Neuronal stem cell (in vitro differentiated cells): Measurements from ENCODE around the gene MTCH1.
A peak's percentile ranks its signal among the peaks of the same experiment; 100 is the strongest.

Experiments
- DNase-seq: peaks from one replicate; pipeline ENCODE4 v3.0.0-alpha.2; 2013; ENCODE audit warnings: low spot score
- H2AFZ ChIP-seq: one replicate; pipeline ENCODE4 v1.6.1; 2013; ENCODE audit warnings: mild to moderate bottlenecking, low read length, inconsistent platforms
- H2AK5ac ChIP-seq: 2 replicates; pipeline ENCODE4 v1.6.1; 2013; ENCODE audit warnings: low read depth, mild to moderate bottlenecking, inconsistent platforms, low read length, moderate library complexity, mixed read lengths
- H2BK120ac ChIP-seq: 2 replicates; pipeline ENCODE4 v1.6.1; 2013; ENCODE audit warnings: low read depth, mild to moderate bottlenecking, inconsistent platforms, low read length, moderate library complexity, mixed read lengths
- H2BK12ac ChIP-seq: one replicate; pipeline ENCODE4 v1.6.1; 2013; ENCODE audit warnings: low read length, inconsistent platforms
- H2BK15ac ChIP-seq: 2 replicates; pipeline ENCODE4 v1.6.1; 2013; ENCODE audit warnings: mild to moderate bottlenecking, low read length, inconsistent platforms, mixed read lengths
- H2BK5ac ChIP-seq: one replicate; pipeline ENCODE4 v1.6.1; 2013; ENCODE audit warnings: inconsistent platforms, mild to moderate bottlenecking, low read length, moderate library complexity
- H3K14ac ChIP-seq: one replicate; pipeline ENCODE4 v1.6.1; 2013; ENCODE audit warnings: low read length, inconsistent platforms
- H3K18ac ChIP-seq: 2 replicates; pipeline ENCODE4 v1.6.1; 2013; ENCODE audit warnings: low read length, inconsistent platforms
- H3K23ac ChIP-seq: 2 replicates; pipeline ENCODE4 v1.6.1; 2013; ENCODE audit warnings: low read depth, mild to moderate bottlenecking, mixed read lengths, low read length, inconsistent platforms; ENCODE audit not compliant: poor library complexity
- H3K27ac ChIP-seq: replicated peaks from 3 replicates; pipeline ENCODE4 v1.5.1; 2013; ENCODE audit warnings: low read length, inconsistent platforms
- H3K27me3 ChIP-seq, 3 experiments: 2 replicates each; pipeline ENCODE4 v1.6.1; 2013; ENCODE audit warnings: low read length in 3 of 3, mild to moderate bottlenecking in 2 of 3, inconsistent platforms in 1 of 3, low read depth in 1 of 3, mixed read lengths in 1 of 3, moderate library complexity in 1 of 3; ENCODE audit not compliant: control insufficient read depth in 3 of 3, insufficient read depth in 3 of 3
- H3K36me3 ChIP-seq, 2 donors: replicated peaks in 1 of 2; 2 replicates each; pipeline ENCODE4 v1.6.1; 2013; ENCODE audit warnings: low read length in 2 of 2; ENCODE audit not compliant: control insufficient read depth in 2 of 2, insufficient read depth in 2 of 2
- H3K4ac ChIP-seq: 2 replicates; pipeline ENCODE4 v1.6.1; 2013; ENCODE audit warnings: inconsistent platforms, mild to moderate bottlenecking, low read length, moderate library complexity
- H3K4me1 ChIP-seq, 2 donors: 1 replicate in 1 of 2; 2 replicates in 1 of 2; pipeline ENCODE4 v1.6.1; 2013; ENCODE audit warnings: low read length in 2 of 2, low read depth in 1 of 2; ENCODE audit not compliant: control insufficient read depth in 2 of 2, insufficient read depth in 1 of 2
- H3K4me2 ChIP-seq: one replicate; pipeline ENCODE4 v1.6.1; 2013; ENCODE audit warnings: mild to moderate bottlenecking, low read length, inconsistent platforms; ENCODE audit not compliant: insufficient read depth, poor library complexity, severe bottlenecking
- H3K4me3 ChIP-seq, 2 donors: 2 replicates each; pipeline ENCODE4 v1.5.1; 2013; ENCODE audit warnings: low read length in 2 of 2, mild to moderate bottlenecking in 2 of 2, inconsistent platforms in 1 of 2, moderate library complexity in 1 of 2
- H3K79me1 ChIP-seq: one replicate; pipeline ENCODE4 v1.6.1; 2013; ENCODE audit warnings: low read depth, mild to moderate bottlenecking, inconsistent platforms, low read length, moderate library complexity
- H3K9ac ChIP-seq: one replicate; pipeline ENCODE4 v1.6.1; 2013; ENCODE audit warnings: mild to moderate bottlenecking, low read depth, low read length, inconsistent platforms; ENCODE audit not compliant: poor library complexity
- H3K9me3 ChIP-seq, 2 donors: replicated peaks in 1 of 2; 2 replicates each; pipeline versions ENCODE3 to v1.6.1; 2013; ENCODE audit warnings: low read length in 2 of 2, mild to moderate bottlenecking in 2 of 2, inconsistent platforms in 1 of 2, low read depth in 1 of 2, mixed read lengths in 1 of 2, moderate library complexity in 1 of 2; ENCODE audit not compliant: control insufficient read depth in 2 of 2, insufficient read depth in 1 of 2
- H4K8ac ChIP-seq: one replicate; pipeline ENCODE4 v1.6.1; 2013; ENCODE audit warnings: low read depth, mild to moderate bottlenecking, inconsistent platforms, low read length, moderate library complexity
- H4K91ac ChIP-seq: one replicate; pipeline ENCODE4 v1.6.1; 2013; ENCODE audit warnings: low read length, low read depth, mild to moderate bottlenecking, inconsistent platforms; ENCODE audit not compliant: poor library complexity
- WGBS, 2 donors: extraction: QIAGEN DNeasy Blood & Tissue Kit; methylation state at CpG; one replicate each; pipeline ENCODE4 v1.1.7; 2013; ENCODE audit warnings: missing lambda C conversion rate in 2 of 2, mixed read lengths in 1 of 2; ENCODE audit not compliant: insufficient read length in 2 of 2, insufficient replicate concordance in 1 of 2; ENCODE audit errors: extremely low coverage in 2 of 2; 5-methylcytosine and 5-hydroxymethylcytosine counted together

The MTCH1 gene

DNA sequence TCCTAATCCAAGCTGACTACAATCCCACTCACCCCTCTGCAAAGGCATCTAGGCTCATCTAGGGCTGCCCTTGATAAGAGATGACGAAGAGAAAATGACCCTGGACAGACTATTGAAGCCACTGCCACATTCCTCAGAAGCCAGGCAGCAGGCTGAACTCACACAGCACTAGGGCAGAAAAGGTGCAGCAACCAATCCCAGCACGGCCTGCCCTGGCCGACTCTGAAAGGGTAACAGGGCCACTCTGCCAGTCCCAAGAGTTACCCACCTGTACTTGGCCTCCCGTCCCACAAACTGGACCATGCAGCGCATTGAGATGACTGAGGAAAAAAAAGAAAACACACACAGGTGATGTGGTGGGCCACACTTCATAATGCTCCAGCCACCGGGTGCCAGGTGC is 9.1 kb downstream of the MTCH1 start:
- Histone ChIP-seq H3K4me1 (peaks cover 3 to 10% of the 10 kb centered on the region in 2 donors), H4K8ac (no peak overlapping the region), H3K14ac (no peak overlapping the region), H2BK15ac (no peak overlapping the region), H3K27me3 (no peaks in the 10 kb centered on the region), H3K4me2 (no peak overlapping the region), H3K27ac (no peak overlapping the region), H2AK5ac (no peak overlapping the region), H3K36me3 (peaks cover 49 to 96% of the 10 kb centered on the region in 2 donors), H4K91ac (no peak overlapping the region), H2BK5ac (no peak overlapping the region), H3K4me3 (no peak overlapping the region), H2BK120ac (no peak overlapping the region), H2AFZ (no peak overlapping the region), H3K4ac (no peak overlapping the region), H2BK12ac (no peak overlapping the region), H3K79me1 (peaks cover 11% of the 10 kb centered on the region), H3K9ac (no peak overlapping the region), H3K9me3 (no peaks in the 10 kb centered on the region), H3K18ac (no peak overlapping the region), H3K23ac (no peak overlapping the region)
- WGBS, 2 donors: no CpG with 5 or more reads among the region's 6 CpGs
- DNase-seq: no peak

DNA sequence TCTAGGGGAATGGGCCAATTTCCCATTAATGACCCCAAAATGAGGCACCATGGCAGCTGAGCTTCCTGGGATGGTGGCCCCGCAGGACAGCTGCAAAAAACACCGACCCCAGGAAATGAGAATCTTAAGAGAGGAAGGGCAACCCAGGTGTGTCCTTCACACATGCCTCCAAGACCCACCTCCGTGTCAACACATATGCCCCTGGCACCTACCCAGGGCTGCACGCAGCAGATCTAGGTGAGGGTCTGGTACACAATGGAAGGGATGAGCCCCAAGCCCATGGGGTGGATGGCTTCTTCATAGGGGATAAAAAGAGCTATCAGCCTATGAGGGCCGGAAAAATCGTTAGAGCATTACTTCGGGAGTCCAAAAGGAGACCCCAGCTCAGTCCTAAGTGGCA is 9.5 kb downstream of the MTCH1 start:
- Histone ChIP-seq H2BK5ac (peak overlapping the region; percentile 83), H3K36me3 (peaks cover 52 to 96% of the 10 kb centered on the region in 2 donors), H3K27me3 (no peaks in the 10 kb centered on the region), H2AFZ (no peak overlapping the region), H3K23ac (no peak overlapping the region), H3K9me3 (no peaks in the 10 kb centered on the region), H4K8ac (no peak overlapping the region), H3K4ac (no peak overlapping the region), H3K14ac (no peak overlapping the region), H3K79me1 (peaks cover 10% of the 10 kb centered on the region), H3K4me3 (no peak overlapping the region), H3K9ac (no peak overlapping the region), H4K91ac (no peak overlapping the region), H2AK5ac (no peak overlapping the region), H3K18ac (no peak overlapping the region), H2BK12ac (no peak overlapping the region), H2BK120ac (no peak overlapping the region), H2BK15ac (no peak overlapping the region), H3K4me2 (no peak overlapping the region), H3K27ac (no peak overlapping the region), H3K4me1 (peaks cover 3 to 9% of the 10 kb centered on the region in 2 donors)
- no peak for DNase-seq
- WGBS, 2 donors: no CpG with 5 or more reads among the region's 7 CpGs

DNA sequence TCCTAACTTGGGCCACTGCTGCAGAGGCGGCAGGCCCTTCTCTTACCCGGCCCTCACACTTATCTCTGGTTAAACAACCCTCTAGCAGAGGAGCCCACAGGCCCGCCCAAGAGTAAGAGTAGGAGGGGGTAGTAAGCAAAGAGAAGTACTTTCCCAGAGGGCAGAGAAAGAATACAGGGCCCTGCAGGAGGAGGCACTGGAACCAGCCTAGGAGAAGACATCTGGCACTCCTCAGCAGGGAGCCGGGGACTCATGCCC is 10.1 kb downstream of the MTCH1 start:
- Histone ChIP-seq H3K36me3 (peaks cover 58 to 96% of the 10 kb centered on the region in 2 donors), H3K9ac (no peak overlapping the region), H2AK5ac (no peak overlapping the region), H3K4me1 (peaks cover 0 to 4% of the 10 kb centered on the region in 2 donors), H3K14ac (no peak overlapping the region), H3K27me3 (no peaks in the 10 kb centered on the region), H2BK120ac (no peak overlapping the region), H3K18ac (no peak overlapping the region), H2BK5ac (no peak overlapping the region), H3K4me3 (no peak overlapping the region), H3K23ac (no peak overlapping the region), H2AFZ (no peak overlapping the region), H3K4ac (no peak overlapping the region), H3K9me3 (no peaks in the 10 kb centered on the region), H4K91ac (no peak overlapping the region), H4K8ac (no peak overlapping the region), H3K4me2 (no peak overlapping the region), H2BK15ac (no peak overlapping the region), H2BK12ac (no peak overlapping the region), H3K27ac (no peak overlapping the region), H3K79me1 (peaks cover 6% of the 10 kb centered on the region)
- WGBS, 2 donors: no CpG with 5 or more reads among the region's 4 CpGs
- no peak for DNase-seq

DNA sequence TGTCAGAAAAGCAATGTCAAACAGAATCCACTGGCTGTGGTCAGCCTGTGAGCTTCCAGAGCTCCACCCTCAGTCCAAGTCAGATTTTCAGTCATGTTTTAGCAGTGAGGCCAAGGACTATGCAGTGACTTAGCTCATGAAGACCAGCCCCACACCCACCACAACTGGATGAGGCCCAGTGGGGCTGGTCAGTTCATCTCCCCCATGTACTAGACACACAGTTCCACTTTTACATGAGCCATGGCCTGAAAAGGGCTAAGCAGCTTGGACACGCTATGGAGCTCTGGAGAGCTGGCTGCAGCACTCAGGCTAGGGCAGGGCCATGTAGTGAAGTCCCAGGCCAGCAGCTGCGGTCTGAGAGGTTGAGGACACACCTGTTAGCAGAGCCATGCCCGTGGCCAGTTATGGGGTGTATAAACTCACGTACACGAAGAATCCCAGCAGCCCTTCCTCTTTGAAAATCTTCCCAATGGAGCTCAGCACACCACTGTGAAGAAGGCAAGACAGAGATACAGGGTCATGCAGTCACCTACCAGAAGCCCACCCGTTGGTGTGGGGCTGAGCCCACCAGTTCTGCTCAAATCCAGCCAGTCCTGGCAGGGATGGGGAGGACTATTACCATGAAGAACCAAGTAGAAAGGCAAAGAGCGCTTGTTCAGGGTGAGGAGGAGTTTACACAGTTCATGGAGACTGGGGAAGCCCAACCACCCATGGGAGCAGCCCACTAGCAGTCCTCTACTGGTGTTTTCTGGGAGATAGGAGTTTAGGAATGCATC is 10.6 kb downstream of the MTCH1 start:
- peaks cover 63 to 96% of the 10 kb centered on the region in 2 donors for H3K36me3 ChIP-seq
- no peak overlapping the region for H2BK12ac ChIP-seq
- H3K79me1 ChIP-seq: peaks cover 4% of the 10 kb centered on the region
- no peak overlapping the region for H2BK120ac ChIP-seq
- H3K14ac ChIP-seq: no peak overlapping the region
- DNase-seq: no peak
- H3K9me3 ChIP-seq: no peaks in the 10 kb centered on the region
- no peak overlapping the region for H2BK5ac ChIP-seq
- no peak overlapping the region for H4K91ac ChIP-seq
- H3K27me3 ChIP-seq: no peaks in the 10 kb centered on the region
- H3K4ac ChIP-seq: no peak overlapping the region
- no peaks in the 10 kb centered on the region for H3K4me1 ChIP-seq
- no peak overlapping the region for H2AK5ac ChIP-seq
- no peak overlapping the region for H2AFZ ChIP-seq
- no peak overlapping the region for H3K18ac ChIP-seq
- H4K8ac ChIP-seq: no peak overlapping the region
- H3K4me3 ChIP-seq: no peak overlapping the region
- WGBS, 2 donors: no CpG with 5 or more reads among the region's 7 CpGs
- H3K4me2 ChIP-seq: no peak overlapping the region
- no peak overlapping the region for H3K9ac ChIP-seq
- no peak overlapping the region for H2BK15ac ChIP-seq
- H3K23ac ChIP-seq: no peak overlapping the region
- H3K27ac ChIP-seq: no peak overlapping the region
